ENCODE measurements around the gene CCT6A. TPM values are rescaled to one million over a fixed set of nuclear protein-coding genes. Genes with fewer than 3 reads are reported as not detected.

The CCT6A gene
- total and polyA plus RNA-seq, 9 of the 15 experiments (the other 6 are each of a cell fraction or from before 2014, with no cell fraction given) = 244 to 708 (median 387) TPM

DNA sequence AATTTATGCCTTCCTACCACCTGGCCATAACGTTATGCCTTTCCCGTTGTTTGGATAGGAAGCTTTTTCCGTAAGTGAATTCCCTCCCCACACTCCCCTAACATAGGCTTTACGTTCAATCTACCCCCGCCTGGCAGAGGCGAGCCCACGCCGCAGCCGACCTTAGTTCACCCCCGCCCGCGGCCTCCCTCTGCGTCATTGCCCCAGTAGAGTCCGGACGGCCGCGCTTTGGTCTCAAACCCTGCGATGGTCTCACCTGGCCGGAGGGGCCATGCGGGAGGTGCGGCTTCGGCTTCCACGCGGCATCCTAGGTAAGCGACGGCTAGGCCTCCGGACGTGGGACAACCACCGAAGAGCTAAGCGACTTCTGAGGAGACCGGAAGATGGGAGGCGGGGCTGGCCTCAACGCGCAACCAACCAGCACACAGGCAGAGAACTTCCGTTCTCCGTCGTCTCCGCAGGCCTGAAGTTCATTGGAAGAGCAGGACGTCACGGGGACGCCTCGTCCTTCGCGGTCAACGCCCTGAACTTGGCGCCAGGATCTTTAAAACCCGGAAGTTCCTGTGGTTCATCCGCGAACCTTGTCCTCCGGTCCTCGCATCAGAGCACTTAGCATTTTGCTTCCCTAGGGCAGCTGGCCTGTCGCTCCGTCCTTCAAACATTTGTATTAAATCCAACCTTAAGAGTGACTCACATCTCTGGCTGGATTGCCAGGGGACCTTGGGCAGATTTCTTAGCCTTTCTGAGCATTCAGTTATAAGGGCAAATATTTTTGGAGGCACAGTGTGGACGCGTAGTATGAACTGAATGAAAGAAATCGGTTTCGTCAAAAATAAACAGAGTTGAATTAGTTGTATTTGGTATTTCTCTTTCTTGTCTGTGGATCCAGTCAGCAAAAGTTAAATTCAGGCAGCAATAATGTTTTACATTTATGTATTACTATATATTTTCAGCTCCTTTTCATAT is 54.8 kb downstream of the CCT6A start, which contains the start of gene CHCHD2 (continued):
- peak; percentile 72; the same call in 1 of the 2 replicates for TF ChIP-seq HCFC1 (IDR thresholded peaks at IDR 0.05; ENCODE audit: low read depth, low read length)
- no peak for TF ChIP-seq ZNF274 (IDR thresholded peaks at IDR 0.05; ENCODE audit: borderline replicate concordance, low read depth, low read length)
- TF ChIP-seq OTX1 (CRISPR knock-in tag; IDR thresholded peaks at IDR 0.05) = no peak
- peak; percentile 82 for TF ChIP-seq TBP (optimal IDR thresholded peaks at IDR 0.05; ENCODE audit: low read depth, low read length)
- TF ChIP-seq CCNT2 (IDR thresholded peaks at IDR 0.05; ENCODE audit: borderline replicate concordance, extremely low read depth, insufficient read length, low read depth, low read length) = no peak
- TF ChIP-seq, protein P1, sequence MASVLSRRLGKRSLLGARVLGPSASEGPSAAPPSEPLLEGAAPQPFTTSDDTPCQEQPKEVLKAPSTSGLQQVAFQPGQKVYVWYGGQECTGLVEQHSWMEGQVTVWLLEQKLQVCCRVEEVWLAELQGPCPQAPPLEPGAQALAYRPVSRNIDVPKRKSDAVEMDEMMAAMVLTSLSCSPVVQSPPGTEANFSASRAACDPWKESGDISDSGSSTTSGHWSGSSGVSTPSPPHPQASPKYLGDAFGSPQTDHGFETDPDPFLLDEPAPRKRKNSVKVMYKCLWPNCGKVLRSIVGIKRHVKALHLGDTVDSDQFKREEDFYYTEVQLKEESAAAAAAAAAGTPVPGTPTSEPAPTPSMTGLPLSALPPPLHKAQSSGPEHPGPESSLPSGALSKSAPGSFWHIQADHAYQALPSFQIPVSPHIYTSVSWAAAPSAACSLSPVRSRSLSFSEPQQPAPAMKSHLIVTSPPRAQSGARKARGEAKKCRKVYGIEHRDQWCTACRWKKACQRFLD (CRISPR knock-in tag; IDR thresholded peaks at IDR 0.05) = peak; percentile 16; the same call in 1 of the 2 replicates
- no peak for TF ChIP-seq NONO (IDR thresholded peaks at IDR 0.05; ENCODE audit: low read depth in 2 of 2, low read length in 1 of 2)
- TF ChIP-seq TOE1 (IDR thresholded peaks at IDR 0.05; ENCODE audit: borderline replicate concordance) = no peak; the same call in 1 of the 2 replicates
- no peak for TF ChIP-seq TOE1 (CRISPR knock-in tag; IDR thresholded peaks at IDR 0.05; ENCODE audit: borderline replicate concordance, low read depth)
- no peak for TF ChIP-seq ZKSCAN8 (CRISPR knock-in tag; IDR thresholded peaks at IDR 0.05)
- TF ChIP-seq MTF1 (CRISPR knock-in tag; IDR thresholded peaks at IDR 0.05; ENCODE audit: borderline replicate concordance) = no peak
- 0 out of 2 replicates have a peak, but pooled peaks have one; percentile 24 for TF ChIP-seq SOX6 (IDR thresholded peaks at IDR 0.05)
- TF ChIP-seq HDAC1 (IDR thresholded peaks at IDR 0.05) = peak in 1 of 2 experiments; percentile 91; a peak in 2 of 4 replicates
- TF ChIP-seq, protein P2, sequence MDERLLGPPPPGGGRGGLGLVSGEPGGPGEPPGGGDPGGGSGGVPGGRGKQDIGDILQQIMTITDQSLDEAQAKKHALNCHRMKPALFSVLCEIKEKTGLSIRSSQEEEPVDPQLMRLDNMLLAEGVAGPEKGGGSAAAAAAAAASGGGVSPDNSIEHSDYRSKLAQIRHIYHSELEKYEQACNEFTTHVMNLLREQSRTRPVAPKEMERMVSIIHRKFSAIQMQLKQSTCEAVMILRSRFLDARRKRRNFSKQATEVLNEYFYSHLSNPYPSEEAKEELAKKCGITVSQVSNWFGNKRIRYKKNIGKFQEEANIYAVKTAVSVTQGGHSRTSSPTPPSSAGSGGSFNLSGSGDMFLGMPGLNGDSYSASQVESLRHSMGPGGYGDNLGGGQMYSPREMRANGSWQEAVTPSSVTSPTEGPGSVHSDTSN (CRISPR knock-in tag; IDR thresholded peaks at IDR 0.05; ENCODE audit: low read depth) = peak; percentile 91
- TF ChIP-seq, protein P2 (tag; conservative IDR thresholded peaks at IDR 0.05; ENCODE audit: low read depth) = peak; percentile 99
- TF ChIP-seq, protein P3, sequence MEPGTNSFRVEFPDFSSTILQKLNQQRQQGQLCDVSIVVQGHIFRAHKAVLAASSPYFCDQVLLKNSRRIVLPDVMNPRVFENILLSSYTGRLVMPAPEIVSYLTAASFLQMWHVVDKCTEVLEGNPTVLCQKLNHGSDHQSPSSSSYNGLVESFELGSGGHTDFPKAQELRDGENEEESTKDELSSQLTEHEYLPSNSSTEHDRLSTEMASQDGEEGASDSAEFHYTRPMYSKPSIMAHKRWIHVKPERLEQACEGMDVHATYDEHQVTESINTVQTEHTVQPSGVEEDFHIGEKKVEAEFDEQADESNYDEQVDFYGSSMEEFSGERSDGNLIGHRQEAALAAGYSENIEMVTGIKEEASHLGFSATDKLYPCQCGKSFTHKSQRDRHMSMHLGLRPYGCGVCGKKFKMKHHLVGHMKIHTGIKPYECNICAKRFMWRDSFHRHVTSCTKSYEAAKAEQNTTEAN (CRISPR knock-in tag; IDR thresholded peaks at IDR 0.05) = no peak; the same call in 1 of the 2 replicates
- no peak for TF ChIP-seq TGIF2 (CRISPR knock-in tag; IDR thresholded peaks at IDR 0.05)
- TF ChIP-seq THRAP3 (IDR thresholded peaks at IDR 0.05; ENCODE audit: borderline replicate concordance) = 0 out of 2 replicates have a peak, but pooled peaks have one; percentile 29
- TF ChIP-seq FUS (optimal IDR thresholded peaks at IDR 0.05; ENCODE audit: low read depth, low read length) = no peak
- no peak for TF ChIP-seq MCM5 (IDR thresholded peaks at IDR 0.05; ENCODE audit: low read depth)
- TF ChIP-seq EZH2 (IDR thresholded peaks at IDR 0.05; ENCODE audit: borderline replicate concordance, low read depth, low read length) = no peak
- peak; percentile 98 for TF ChIP-seq ZFX (CRISPR knock-in tag; IDR thresholded peaks at IDR 0.05)
